Fibroblast of the aortic adventitia (primary cell): ENCODE results near the gene GOLGA7B. TPM values are rescaled to one million over a fixed set of nuclear protein-coding genes. Genes with fewer than 3 reads are reported as not detected.

ENCODE experiments used
- DNase-seq: peaks from one replicate; pipeline ENCODE4 v3.0.0-alpha.2; 2010; ENCODE audit warnings: low read depth
- H3K4me3 ChIP-seq: 2 replicates; pipeline ENCODE4 v1.5.1; 2011; ENCODE audit warnings: low read depth, mild to moderate bottlenecking, control low read depth, low read length, moderate library complexity
- total RNA-seq: library from RNA; depleted of rRNA; stranded (reverse); fragments of >200 nt; gene quantifications from 2 replicates; pipeline ENCODE4 v1.2.3, GENCODE V29; 2012; ENCODE audit warnings: low replicate concordance
- TF ChIP-seq, protein P1 (sequence below): IDR thresholded peaks from 2 replicates; pipeline ENCODE4 v1.5.1; 2011; ENCODE audit warnings: mild to moderate bottlenecking, low read length, control low read depth, inconsistent platforms; ENCODE audit not compliant: insufficient read depth

Gene GOLGA7B
- total RNA-seq, 1 donor: not detected

DNA sequence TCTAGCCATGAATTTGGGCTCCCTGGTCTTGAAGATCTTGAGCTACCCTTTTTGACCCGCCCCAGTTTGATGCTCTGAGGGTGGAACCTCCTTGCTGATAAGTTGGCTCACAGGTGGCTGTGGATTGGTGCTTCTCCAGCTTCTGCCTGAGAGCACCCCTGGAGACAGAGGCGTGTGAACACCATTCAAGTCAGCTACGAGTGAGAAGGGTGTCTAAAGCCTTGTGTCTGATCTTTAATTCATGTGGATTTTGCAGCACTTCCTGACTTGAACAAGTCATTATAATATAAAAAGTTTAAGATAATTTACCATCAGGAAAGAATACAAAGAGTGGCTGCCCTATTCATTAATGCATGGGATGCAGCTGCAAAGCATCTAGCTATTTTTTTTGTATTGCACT lies 37.7 kb upstream of the GOLGA7B start:
- H3K4me3 ChIP-seq: no peak overlapping the region
- no peak for DNase-seq
- TF ChIP-seq, protein P1, sequence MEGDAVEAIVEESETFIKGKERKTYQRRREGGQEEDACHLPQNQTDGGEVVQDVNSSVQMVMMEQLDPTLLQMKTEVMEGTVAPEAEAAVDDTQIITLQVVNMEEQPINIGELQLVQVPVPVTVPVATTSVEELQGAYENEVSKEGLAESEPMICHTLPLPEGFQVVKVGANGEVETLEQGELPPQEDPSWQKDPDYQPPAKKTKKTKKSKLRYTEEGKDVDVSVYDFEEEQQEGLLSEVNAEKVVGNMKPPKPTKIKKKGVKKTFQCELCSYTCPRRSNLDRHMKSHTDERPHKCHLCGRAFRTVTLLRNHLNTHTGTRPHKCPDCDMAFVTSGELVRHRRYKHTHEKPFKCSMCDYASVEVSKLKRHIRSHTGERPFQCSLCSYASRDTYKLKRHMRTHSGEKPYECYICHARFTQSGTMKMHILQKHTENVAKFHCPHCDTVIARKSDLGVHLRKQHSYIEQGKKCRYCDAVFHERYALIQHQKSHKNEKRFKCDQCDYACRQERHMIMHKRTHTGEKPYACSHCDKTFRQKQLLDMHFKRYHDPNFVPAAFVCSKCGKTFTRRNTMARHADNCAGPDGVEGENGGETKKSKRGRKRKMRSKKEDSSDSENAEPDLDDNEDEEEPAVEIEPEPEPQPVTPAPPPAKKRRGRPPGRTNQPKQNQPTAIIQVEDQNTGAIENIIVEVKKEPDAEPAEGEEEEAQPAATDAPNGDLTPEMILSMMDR: no peak

DNA sequence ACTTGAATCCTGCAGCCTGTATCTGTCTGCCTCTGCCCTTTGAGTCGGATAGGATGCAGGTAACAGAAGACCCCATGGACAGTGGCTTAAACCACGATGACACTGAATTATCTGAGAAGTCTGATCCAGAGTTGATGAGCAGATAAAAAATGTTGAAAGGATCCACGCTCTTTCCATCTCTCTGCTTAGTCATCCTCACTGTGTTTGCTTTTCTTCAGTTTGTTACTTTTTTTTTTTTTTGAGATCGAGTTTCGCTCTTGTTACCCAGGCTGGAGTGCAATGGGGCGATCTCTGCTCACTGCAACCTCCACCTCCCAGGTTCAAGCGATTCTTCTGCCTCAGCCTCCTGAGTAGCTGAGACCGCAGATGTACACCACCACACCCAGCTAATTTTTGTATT lies 36.9 kb upstream of the GOLGA7B start:
- H3K4me3 ChIP-seq: no peak overlapping the region
- DNase-seq: no peak
- TF ChIP-seq, protein P1: no peak

DNA sequence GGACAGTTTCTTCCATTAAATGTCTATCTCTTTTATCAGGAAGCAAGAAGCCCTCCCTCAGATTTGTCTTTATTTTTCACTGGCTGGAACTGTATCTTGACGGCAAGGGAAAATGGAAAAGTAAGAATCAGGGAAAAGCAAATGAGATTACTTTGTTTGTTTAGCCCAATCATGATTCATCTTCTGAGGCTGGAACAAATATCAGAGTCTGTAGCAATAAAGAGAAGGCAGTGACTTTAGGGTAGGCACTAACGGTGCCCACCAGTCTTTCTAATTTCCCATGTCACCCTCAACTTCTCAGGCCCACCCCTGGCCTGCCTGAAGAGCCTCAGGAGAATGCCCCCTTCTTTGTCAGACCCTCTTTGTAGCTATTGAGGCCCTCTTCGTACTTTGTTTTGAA lies 36.3 kb upstream of the GOLGA7B start:
- DNase-seq: no peak
- TF ChIP-seq, protein P1: no peak
- H3K4me3 ChIP-seq: no peak overlapping the region

DNA sequence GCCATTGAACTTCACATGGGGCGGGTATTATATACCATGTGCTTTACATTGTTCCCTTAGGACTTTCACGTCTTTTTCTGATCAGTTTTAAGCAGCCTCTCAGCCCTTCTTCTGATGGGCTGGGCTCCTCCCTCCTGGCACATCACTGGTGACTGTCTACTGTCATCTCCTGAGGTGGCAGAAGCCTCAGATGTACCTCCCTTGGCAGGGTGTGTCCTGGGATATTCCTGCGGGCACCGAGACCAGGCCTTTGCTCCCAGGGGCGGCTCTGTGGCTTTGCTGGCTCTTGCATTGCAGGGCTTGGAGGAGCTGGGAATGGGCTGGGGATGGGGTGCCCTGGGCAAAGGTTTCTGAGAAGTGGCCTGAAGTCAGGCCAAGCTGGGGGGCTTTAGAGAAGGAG lies 34.6 kb upstream of the GOLGA7B start:
- TF ChIP-seq, protein P1: no peak
- no peak overlapping the region for H3K4me3 ChIP-seq
- DNase-seq: no peak

DNA sequence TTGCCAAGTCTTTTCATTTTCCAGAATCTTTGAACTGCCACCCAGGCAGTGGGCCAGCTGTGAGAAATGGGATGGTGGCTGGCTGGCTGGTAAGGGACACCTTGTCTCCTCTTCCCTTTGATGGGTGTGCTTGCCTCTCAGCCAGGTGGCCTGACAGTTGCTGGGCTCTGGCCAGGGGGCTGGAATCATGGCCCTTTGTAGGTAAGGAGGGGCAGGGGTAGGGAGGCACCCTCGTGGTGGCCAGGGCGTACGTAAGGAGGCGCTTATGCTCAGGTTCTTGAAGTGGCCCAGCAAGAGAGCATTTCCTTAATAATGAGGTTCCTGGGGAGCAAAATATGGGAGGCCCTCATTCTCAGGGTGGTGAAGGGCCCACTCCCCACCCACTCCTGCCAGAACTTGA lies 33.0 kb upstream of the GOLGA7B start:
- DNase-seq: no peak
- TF ChIP-seq, protein P1: no peak
- no peak overlapping the region for H3K4me3 ChIP-seq

DNA sequence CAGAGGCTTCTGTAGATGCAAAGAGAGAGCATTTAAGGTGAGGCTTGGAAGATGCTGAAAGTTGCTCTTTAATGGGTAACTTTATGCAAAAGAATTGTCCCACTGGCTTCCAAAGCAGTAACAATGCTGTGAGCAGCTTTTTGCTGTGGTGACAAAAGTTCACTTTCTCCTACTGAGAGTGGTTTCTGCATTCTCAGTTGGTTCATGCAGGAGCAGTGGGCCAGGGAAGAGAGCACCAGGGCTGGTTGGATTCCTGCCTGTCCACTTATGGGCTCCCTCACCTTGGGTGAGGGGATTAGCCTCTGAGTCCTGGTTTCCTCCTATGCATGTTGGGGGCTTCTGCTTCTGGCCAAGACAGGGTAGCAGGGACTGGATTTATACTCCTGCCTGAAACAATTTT lies 31.1 kb upstream of the GOLGA7B start:
- H3K4me3 ChIP-seq: no peak overlapping the region
- TF ChIP-seq, protein P1: no peak
- no peak for DNase-seq

DNA sequence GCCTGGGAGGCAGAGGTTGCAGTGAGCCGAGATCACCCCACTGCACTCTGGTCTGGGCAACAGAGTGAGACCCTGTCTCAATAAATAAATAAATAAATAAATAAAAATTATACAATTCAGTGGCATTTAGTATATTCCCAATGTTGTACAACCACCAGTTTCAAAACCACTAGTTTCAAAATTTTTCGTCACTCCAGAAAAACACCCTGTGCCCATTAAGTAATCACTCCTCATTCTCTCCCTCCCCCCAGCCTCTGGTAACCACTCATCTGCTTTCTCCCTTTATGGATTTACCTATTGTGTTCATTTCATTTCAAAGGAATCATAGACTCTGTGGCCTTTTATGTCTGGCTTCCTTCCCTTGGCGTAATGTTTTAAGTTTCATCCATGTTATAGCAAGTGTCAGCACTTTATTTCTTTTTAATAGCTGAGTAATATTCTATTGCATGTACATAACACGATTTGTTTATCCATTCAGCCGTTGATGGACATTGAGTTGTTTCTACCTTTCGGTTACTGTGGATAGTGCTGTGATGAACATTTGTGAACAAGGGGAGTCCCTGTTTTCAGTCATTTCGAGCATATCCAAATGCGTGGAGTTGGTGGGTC lies 29.4 kb upstream of the GOLGA7B start:
- DNase-seq: no peak
- TF ChIP-seq, protein P1: no peak
- H3K4me3 ChIP-seq: no peak overlapping the region
